ENCODE results near the gene VSIR. TPM values are rescaled to one million over a fixed set of nuclear protein-coding genes. Genes with fewer than 3 reads are reported as not detected.
A peak's percentile ranks its signal among the peaks of the same experiment; 100 is the strongest.

VSIR gene
- total and polyA plus RNA-seq, 9 of the 15 experiments (the other 6 are each of a cell fraction or from before 2014, with no cell fraction given), result 0.14 to 20.5 (median 9.3) TPM

DNA sequence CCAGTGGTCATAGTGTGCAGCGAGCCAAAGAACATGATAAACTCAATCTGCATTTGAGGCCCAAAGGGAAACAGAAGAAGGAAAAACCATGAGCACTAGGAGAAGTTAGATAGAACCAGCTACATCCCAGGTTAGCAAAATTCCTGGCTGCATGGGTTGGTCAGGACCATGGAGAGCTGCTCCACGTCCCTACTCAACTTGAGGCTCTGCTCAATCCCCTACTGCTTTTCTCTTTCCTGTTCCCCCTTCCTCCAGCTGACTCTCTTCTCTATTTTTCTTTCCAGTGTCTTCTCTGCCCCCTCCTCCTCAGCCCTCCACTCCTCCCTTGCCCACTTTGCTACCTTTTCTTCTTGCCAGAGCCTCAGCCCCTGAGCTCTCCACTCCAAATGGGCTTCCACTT, 21.9 kb upstream of the VSIR start (continued):
- TF ChIP-seq, protein P1, sequence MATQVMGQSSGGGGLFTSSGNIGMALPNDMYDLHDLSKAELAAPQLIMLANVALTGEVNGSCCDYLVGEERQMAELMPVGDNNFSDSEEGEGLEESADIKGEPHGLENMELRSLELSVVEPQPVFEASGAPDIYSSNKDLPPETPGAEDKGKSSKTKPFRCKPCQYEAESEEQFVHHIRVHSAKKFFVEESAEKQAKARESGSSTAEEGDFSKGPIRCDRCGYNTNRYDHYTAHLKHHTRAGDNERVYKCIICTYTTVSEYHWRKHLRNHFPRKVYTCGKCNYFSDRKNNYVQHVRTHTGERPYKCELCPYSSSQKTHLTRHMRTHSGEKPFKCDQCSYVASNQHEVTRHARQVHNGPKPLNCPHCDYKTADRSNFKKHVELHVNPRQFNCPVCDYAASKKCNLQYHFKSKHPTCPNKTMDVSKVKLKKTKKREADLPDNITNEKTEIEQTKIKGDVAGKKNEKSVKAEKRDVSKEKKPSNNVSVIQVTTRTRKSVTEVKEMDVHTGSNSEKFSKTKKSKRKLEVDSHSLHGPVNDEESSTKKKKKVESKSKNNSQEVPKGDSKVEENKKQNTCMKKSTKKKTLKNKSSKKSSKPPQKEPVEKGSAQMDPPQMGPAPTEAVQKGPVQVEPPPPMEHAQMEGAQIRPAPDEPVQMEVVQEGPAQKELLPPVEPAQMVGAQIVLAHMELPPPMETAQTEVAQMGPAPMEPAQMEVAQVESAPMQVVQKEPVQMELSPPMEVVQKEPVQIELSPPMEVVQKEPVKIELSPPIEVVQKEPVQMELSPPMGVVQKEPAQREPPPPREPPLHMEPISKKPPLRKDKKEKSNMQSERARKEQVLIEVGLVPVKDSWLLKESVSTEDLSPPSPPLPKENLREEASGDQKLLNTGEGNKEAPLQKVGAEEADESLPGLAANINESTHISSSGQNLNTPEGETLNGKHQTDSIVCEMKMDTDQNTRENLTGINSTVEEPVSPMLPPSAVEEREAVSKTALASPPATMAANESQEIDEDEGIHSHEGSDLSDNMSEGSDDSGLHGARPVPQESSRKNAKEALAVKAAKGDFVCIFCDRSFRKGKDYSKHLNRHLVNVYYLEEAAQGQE (IDR thresholded peaks at IDR 0.05; ENCODE audit: borderline replicate concordance), result peak; percentile 100
- TF ChIP-seq, protein P1 (CRISPR knock-in tag; IDR thresholded peaks at IDR 0.05; ENCODE audit: low read depth), result peak; percentile 99
- TF ChIP-seq DPF2 (IDR thresholded peaks at IDR 0.05), result 0 out of 2 replicates have a peak, but pooled peaks have one; percentile 27
- TF ChIP-seq PHB2 (IDR thresholded peaks at IDR 0.05; ENCODE audit: low read depth), result no peak
- TF ChIP-seq CC2D1A (IDR thresholded peaks at IDR 0.05), result 0 out of 2 replicates have a peak, but pooled peaks have one; percentile 24
- no peak for TF ChIP-seq GATAD2B (IDR thresholded peaks at IDR 0.05; ENCODE audit: borderline replicate concordance)
- no peak for TF ChIP-seq BDP1 (IDR thresholded peaks at IDR 0.05; ENCODE audit: insufficient read depth, insufficient read length)
- TF ChIP-seq FOXJ2 (tag; IDR thresholded peaks at IDR 0.05), result 0 out of 2 replicates have a peak, but pooled peaks have one; percentile 47
- TF ChIP-seq EHMT2 (IDR thresholded peaks at IDR 0.05), result peak; percentile 100
- peak; percentile 66; the same call in 1 of the 2 replicates for TF ChIP-seq PYGO2 (tag; IDR thresholded peaks at IDR 0.05)
- peak; percentile 94 for TF ChIP-seq DMBX1 (CRISPR knock-in tag; IDR thresholded peaks at IDR 0.05; ENCODE audit: borderline replicate concordance)
- TF ChIP-seq ZNF589 (CRISPR knock-in tag; IDR thresholded peaks at IDR 0.05; ENCODE audit: low read depth), result peak; percentile 35; the same call in 1 of the 2 replicates
- TF ChIP-seq MTF1 (CRISPR knock-in tag; IDR thresholded peaks at IDR 0.05; ENCODE audit: borderline replicate concordance), result no peak
- TF ChIP-seq PHTF2 (CRISPR knock-in tag; IDR thresholded peaks at IDR 0.05), result no peak
- TF ChIP-seq, protein P2, sequence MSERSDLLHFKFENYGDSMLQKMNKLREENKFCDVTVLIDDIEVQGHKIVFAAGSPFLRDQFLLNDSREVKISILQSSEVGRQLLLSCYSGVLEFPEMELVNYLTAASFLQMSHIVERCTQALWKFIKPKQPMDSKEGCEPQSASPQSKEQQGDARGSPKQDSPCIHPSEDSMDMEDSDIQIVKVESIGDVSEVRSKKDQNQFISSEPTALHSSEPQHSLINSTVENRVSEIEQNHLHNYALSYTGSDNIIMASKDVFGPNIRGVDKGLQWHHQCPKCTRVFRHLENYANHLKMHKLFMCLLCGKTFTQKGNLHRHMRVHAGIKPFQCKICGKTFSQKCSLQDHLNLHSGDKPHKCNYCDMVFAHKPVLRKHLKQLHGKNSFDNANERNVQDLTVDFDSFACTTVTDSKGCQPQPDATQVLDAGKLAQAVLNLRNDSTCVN (CRISPR knock-in tag; IDR thresholded peaks at IDR 0.05), result 0 out of 2 replicates have a peak, but pooled peaks have one; percentile 57
- TF ChIP-seq FOXK1 (CRISPR knock-in tag; IDR thresholded peaks at IDR 0.05; ENCODE audit: borderline replicate concordance), result no peak
- no peak for TF ChIP-seq PRPF4 (IDR thresholded peaks at IDR 0.05; ENCODE audit: insufficient read depth, low read depth, low read length, poor library complexity, severe bottlenecking)
- no peak for TF ChIP-seq SNRNP70 (optimal IDR thresholded peaks at IDR 0.05; ENCODE audit: low read depth, low read length)
- TF ChIP-seq, protein P3, sequence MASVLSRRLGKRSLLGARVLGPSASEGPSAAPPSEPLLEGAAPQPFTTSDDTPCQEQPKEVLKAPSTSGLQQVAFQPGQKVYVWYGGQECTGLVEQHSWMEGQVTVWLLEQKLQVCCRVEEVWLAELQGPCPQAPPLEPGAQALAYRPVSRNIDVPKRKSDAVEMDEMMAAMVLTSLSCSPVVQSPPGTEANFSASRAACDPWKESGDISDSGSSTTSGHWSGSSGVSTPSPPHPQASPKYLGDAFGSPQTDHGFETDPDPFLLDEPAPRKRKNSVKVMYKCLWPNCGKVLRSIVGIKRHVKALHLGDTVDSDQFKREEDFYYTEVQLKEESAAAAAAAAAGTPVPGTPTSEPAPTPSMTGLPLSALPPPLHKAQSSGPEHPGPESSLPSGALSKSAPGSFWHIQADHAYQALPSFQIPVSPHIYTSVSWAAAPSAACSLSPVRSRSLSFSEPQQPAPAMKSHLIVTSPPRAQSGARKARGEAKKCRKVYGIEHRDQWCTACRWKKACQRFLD (CRISPR knock-in tag; IDR thresholded peaks at IDR 0.05), result peak; percentile 79
- TF ChIP-seq GTF2F1 (IDR thresholded peaks at IDR 0.05; ENCODE audit: low read depth, low read length), result no peak
